HG02678 (cell line): ENCODE data around the gene DOHH.
"Not testable (repeated sequence)": the region's sequence is repeated elsewhere in the genome, so short reads cannot be mapped to it uniquely, and the experiment has no call there.

ENCODE experiments used
- ATAC-seq: cut with Tn5 transposase; IDR thresholded peaks from one replicate; pipeline ENCODE4 v1.9.1; 2021; ENCODE audit warnings: mild to moderate bottlenecking, moderate library complexity; ENCODE audit not compliant: unreplicated experiment

Gene DOHH

GRCh38 chr19:3535235-3535535, 34.7 kb upstream of the DOHH start:
- no peak for ATAC-seq

- ATAC-seq = no peak
Measured at GRCh38 chr19:3534375-3535234, 34.1 kb upstream of the DOHH start.

- ATAC-seq = no peak
Measured at GRCh38 chr19:3533563-3534216, 33.2 kb upstream of the DOHH start.

GRCh38 chr19:3533033-3533432, 32.6 kb upstream of the DOHH start:
- ATAC-seq = no peak

GRCh38 chr19:3532154-3532786, 31.8 kb upstream of the DOHH start:
- no peak for ATAC-seq

GRCh38 chr19:3531716-3532115, 31.2 kb upstream of the DOHH start:
- no peak for ATAC-seq

- no peak for ATAC-seq
Measured at GRCh38 chr19:3530389-3530788, 29.9 kb upstream of the DOHH start.

GRCh38 chr19:3529299-3529698, 28.8 kb upstream of the DOHH start:
- not testable (repeated sequence) for ATAC-seq

- ATAC-seq = no peak
Measured at GRCh38 chr19:3528539-3529211, 28.2 kb upstream of the DOHH start.

- ATAC-seq = no peak
Measured at GRCh38 chr19:3528080-3528479, 27.6 kb upstream of the DOHH start.

GRCh38 chr19:3527238-3527910, 26.9 kb upstream of the DOHH start:
- no peak for ATAC-seq

- no peak for ATAC-seq
Measured at GRCh38 chr19:3526507-3527237, 26.2 kb upstream of the DOHH start.

GRCh38 chr19:3524904-3525451, 24.5 kb upstream of the DOHH start:
- ATAC-seq = no peak

- ATAC-seq = no peak
Measured at GRCh38 chr19:3524078-3524842, 23.8 kb upstream of the DOHH start.

- no peak for ATAC-seq
Measured at GRCh38 chr19:3523361-3524077, 23.0 kb upstream of the DOHH start.

GRCh38 chr19:3522421-3523360, 22.2 kb upstream of the DOHH start:
- ATAC-seq = no peak

- ATAC-seq = no peak
Measured at GRCh38 chr19:3521104-3521445, 20.6 kb upstream of the DOHH start.
